Mammary epithelial cell (primary cell): ENCODE results near the gene FBLN2.

ENCODE experiments used
- CTCF ChIP-seq, 2 donors: IDR thresholded peaks in 1 of 2; conservative IDR thresholded peaks in 1 of 2; 2 replicates each; pipeline ENCODE4 v1.5.1; 2011 to 2012; ENCODE audit warnings: inconsistent platforms in 2 of 2, low read length in 2 of 2, mild to moderate bottlenecking in 2 of 2, control low read depth in 1 of 2, low read depth in 1 of 2; ENCODE audit not compliant: insufficient read depth in 1 of 2; ENCODE audit errors: extremely low read depth in 1 of 2
- EZH2 ChIP-seq: IDR thresholded peaks from 2 replicates; pipeline ENCODE4 v1.6.1; 2012; ENCODE audit warnings: low read length, inconsistent platforms, borderline replicate concordance

DNA sequence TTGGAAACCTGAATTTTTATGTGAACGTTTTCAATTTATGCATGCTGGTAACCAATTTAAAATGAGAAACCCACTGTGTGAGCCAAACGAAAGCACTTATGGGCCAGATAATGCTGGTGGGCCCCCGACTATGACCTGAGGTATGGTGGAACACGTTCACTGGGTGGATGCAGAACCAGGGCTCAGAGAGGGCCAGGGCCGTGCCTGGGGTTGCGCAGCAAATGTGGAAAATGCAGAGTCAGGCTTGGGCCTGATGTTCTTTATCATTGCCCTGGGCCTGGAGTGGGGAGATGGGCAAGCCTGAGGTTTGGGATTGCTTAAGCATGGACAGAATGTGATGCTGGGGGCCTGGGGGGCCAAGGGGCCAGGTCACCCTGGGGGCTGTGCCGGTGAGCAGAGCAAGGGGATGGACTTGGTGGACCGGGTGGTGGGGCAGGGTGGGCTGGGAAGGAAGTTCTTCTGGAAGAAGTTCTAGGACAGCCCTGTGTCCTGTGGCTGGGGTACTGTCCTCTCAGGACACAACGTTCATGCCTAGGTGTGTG is 17.9 kb downstream of the FBLN2 start:
- no peak for TF ChIP-seq CTCF (conservative IDR thresholded peaks at IDR 0.05 in 1 of 2, IDR thresholded peaks at IDR 0.05 in 1 of 2; ENCODE audit: extremely low read depth in 1 of 2, insufficient read depth in 1 of 2, low read depth in 1 of 2, low read length in 2 of 2)
- TF ChIP-seq EZH2: no peak
